T-cell (primary cell): Measurements from ENCODE around the gene SUN2. TPM values are rescaled to one million over a fixed set of nuclear protein-coding genes. Genes with fewer than 3 reads are reported as not detected.

ENCODE experiments used
- ATAC-seq, 4 experiments: fragments of 200-7000 bp in 3 of 4; fragments of 150-1000 bp in 1 of 4; cut with Tn5 transposase; replicated peaks in 1 of 4; 1 replicate in 3 of 4; 2 replicates in 1 of 4; pipeline ENCODE4 v1.10.0; 2021; ENCODE audit warnings: moderate library complexity in 3 of 4, mild to moderate bottlenecking in 2 of 4, moderate number of reproducible peaks in 1 of 4
- CTCF ChIA-PET, 2 donors: fragments of 300-600 bp; sonication (Branson Sonifier 250); formaldehyde crosslinking; loops; one replicate each; lab custom pipeline; 2022; ENCODE audit warnings: antibody characterized with exemption in 2 of 2; lab: Charles Lee
- POLR2A ChIA-PET, 2 donors: fragments of 300-600 bp; sonication (Branson Sonifier 250); formaldehyde crosslinking; loops; one replicate each; lab custom pipeline; 2022; ENCODE audit warnings: antibody characterized with exemption in 2 of 2; lab: Charles Lee
- DNase-seq, 35 experiments: peaks; one replicate each; pipeline versions ENCODE4 v3.0.0 to v3.0.0-alpha.2; 2013 to 2023
- H3K27ac ChIP-seq: one replicate; pipeline ENCODE4 v1.5.1; 2013; ENCODE audit warnings: low read length
- H3K27me3 ChIP-seq, 2 experiments: replicated peaks in 1 of 2; 1 replicate in 1 of 2; 2 replicates in 1 of 2; pipeline versions ENCODE4 v1.6.1 to v1.7.0; 2013; ENCODE audit warnings: low read length in 1 of 2, mixed read lengths in 1 of 2; ENCODE audit not compliant: control insufficient read depth in 2 of 2, insufficient read depth in 2 of 2; ENCODE audit errors: extremely low read depth in 1 of 2
- H3K36me3 ChIP-seq, 2 donors: 1 replicate in 1 of 2; 2 replicates in 1 of 2; pipeline versions ENCODE4 v1.6.1 to v1.7.0; 2013; ENCODE audit warnings: low read length in 1 of 2; ENCODE audit not compliant: control insufficient read depth in 2 of 2, insufficient read depth in 1 of 2; ENCODE audit errors: extremely low read depth in 1 of 2
- H3K4me1 ChIP-seq, 2 experiments: 1 replicate in 1 of 2; 2 replicates in 1 of 2; pipeline versions ENCODE4 v1.6.1 to v1.7.0; 2013; ENCODE audit warnings: low read length in 2 of 2, mixed read lengths in 1 of 2; ENCODE audit not compliant: insufficient read depth in 2 of 2, control insufficient read depth in 1 of 2; ENCODE audit errors: extremely low read depth in 1 of 2
- H3K4me3 ChIP-seq, 2 donors: 1 replicate in 1 of 2; 2 replicates in 1 of 2; pipeline versions ENCODE4 v1.5.1 to v1.7.0; 2013; ENCODE audit warnings: mild to moderate bottlenecking in 2 of 2, low read length in 1 of 2, moderate library complexity in 1 of 2; ENCODE audit not compliant: control insufficient read depth in 1 of 2; ENCODE audit errors: extremely low read depth in 1 of 2
- H3K9me3 ChIP-seq: 2 replicates; pipeline ENCODE4 v1.7.0; 2013
- H3K27ac Mint-ChIP-seq, 2 donors: one replicate each; pipeline ENCODE4 v1.8.0; 2020 to 2021; ENCODE audit warnings: mild to moderate bottlenecking in 2 of 2, mixed read lengths in 2 of 2
- H3K27me3 Mint-ChIP-seq, 2 donors: one replicate each; pipeline ENCODE4 v1.8.0; 2021 to 2022; ENCODE audit warnings: mixed read lengths in 2 of 2
- H3K36me3 Mint-ChIP-seq: one replicate; pipeline ENCODE4 v1.8.0; 2021; ENCODE audit warnings: mixed read lengths
- H3K4me1 Mint-ChIP-seq, 3 donors: one replicate each; pipeline ENCODE4 v1.8.0; 2020 to 2022; ENCODE audit warnings: mixed read lengths in 3 of 3, mild to moderate bottlenecking in 1 of 3
- H3K4me3 Mint-ChIP-seq, 3 donors: one replicate each; pipeline ENCODE4 v1.8.0; 2020 to 2022; ENCODE audit warnings: mild to moderate bottlenecking in 3 of 3, mixed read lengths in 3 of 3, moderate library complexity in 3 of 3
- H3K9me3 Mint-ChIP-seq, 3 donors: one replicate each; pipeline ENCODE4 v1.8.0; 2020 to 2022; ENCODE audit warnings: mixed read lengths in 3 of 3
- WGBS: methylation state at CpG from one replicate; pipeline ENCODE4 v1.1.5; 2013; ENCODE audit warnings: missing lambda C conversion rate; ENCODE audit not compliant: insufficient coverage; 5-methylcytosine and 5-hydroxymethylcytosine counted together
- total RNA-seq, 35 experiments: library from RNA in 6 of 35; stranded (reverse) in 6 of 35; fragments of 120-200 nt in 1 of 35; gene quantifications; one replicate each; pipeline versions ENCODE4 v1.2.1 to v1.2.4 and lab custom pipeline; 2013 to 2026

The SUN2 gene
- total RNA-seq, 5 donors from 2014 or later (not counting 1 experiment from before 2014, with no cell fraction given) = 526 to 1,075 (median 979) TPM

DNA sequence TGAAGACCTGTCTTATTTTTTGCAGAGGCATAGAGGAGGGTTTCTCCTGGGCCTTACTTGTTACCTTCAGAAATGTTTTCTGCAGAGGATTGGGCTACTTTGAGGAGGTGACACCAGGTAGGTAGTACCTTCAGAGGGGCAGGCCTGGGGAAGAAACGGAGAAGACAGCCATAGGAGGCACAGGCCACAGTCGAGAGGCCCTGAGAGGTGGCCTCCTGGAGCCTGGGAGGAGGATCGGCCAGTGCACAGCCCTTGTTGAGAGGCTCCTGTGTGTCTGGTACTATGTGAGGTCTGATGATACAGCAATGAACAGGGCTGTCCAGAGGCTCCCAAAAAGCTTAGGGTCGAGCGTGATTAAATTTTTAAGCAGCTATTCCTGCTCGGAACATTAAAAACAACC is 38.6 kb downstream of the SUN2 start:
- Histone ChIP-seq H3K36me3 (peaks cover 14 to 65% of the 10 kb centered on the region in 2 donors), H3K4me3 (no peak overlapping the region), H3K27me3 (no peaks in the 10 kb centered on the region), H3K9me3 (no peaks in the 10 kb centered on the region), H3K4me1 (peaks cover 0 to 22% of the 10 kb centered on the region in 2 experiments), H3K27ac (no peak overlapping the region)
- Mint-ChIP-seq H3K4me3 (no peak overlapping the region), H3K27me3 (no peaks in the 10 kb centered on the region), H3K9me3 (no peaks in the 10 kb centered on the region), H3K27ac (no peak overlapping the region), H3K4me1 (peaks cover 33 to 41% (median 36%) of the 10 kb centered on the region in 3 donors), H3K36me3 (peaks cover 47% of the 10 kb centered on the region)
- ATAC-seq = no peak
- WGBS = 94% methylated on average over 3 of the region's 6 CpGs
- ChIA-PET CTCF (no interaction called here), POLR2A (no interaction called here)
- no peak for DNase-seq

DNA sequence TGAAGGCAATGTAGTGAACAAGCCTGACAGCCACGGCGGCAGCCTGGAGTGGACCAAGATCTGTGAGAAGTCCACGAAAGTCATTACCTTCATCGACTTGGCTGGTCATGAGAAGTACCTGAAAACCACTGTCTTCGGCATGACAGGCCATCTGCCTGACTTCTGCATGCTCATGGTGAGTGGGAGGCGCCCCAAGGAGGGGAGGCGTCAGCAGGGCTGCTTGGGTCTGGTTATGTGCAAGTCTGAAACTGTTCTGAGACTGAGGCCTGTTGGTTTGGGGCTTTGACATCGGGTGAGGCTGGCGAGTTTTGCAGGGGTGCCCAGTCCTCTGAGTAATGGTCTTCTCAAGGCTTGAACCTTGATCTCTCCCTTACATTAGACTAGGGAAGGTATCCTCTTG is 39.0 kb downstream of the SUN2 start:
- Histone ChIP-seq H3K4me1 (peaks cover 0 to 22% of the 10 kb centered on the region in 2 experiments), H3K27ac (no peak overlapping the region), H3K27me3 (no peaks in the 10 kb centered on the region), H3K9me3 (no peaks in the 10 kb centered on the region), H3K4me3 (no peak overlapping the region), H3K36me3 (peaks cover 14 to 68% of the 10 kb centered on the region in 2 donors)
- Mint-ChIP-seq H3K27ac (no peak overlapping the region), H3K27me3 (no peaks in the 10 kb centered on the region), H3K36me3 (peaks cover 51% of the 10 kb centered on the region), H3K4me3 (no peak overlapping the region), H3K4me1 (peaks cover 36 to 45% (median 40%) of the 10 kb centered on the region in 3 donors), H3K9me3 (no peaks in the 10 kb centered on the region)
- DNase-seq (no peak), ATAC-seq (no peak)
- ChIA-PET POLR2A (no interaction called here), CTCF (no interaction called here)
- 95% methylated on average over 8 of the region's 9 CpGs for WGBS

DNA sequence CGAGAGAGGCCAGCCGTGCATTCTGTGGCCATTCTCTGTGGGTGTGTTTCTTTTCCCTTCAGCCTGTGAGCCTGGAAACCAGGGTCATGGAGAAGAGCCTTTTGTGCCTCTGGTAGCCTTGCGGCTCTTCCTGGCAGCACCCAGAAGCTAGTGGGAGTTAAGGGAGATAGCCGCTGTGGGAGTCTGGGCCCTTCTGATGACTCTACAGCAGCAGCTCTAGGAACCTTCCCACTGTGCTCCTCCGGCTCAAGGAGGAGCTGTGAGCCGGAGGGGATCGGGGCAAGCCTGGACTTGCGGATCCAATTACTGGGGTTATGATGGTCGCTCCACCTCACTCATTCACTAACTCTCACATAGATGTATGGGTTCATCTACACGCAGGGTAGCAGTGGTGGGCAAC is 39.5 kb downstream of the SUN2 start:
- Mint-ChIP-seq H3K4me3 (no peak overlapping the region), H3K27ac (no peak overlapping the region), H3K27me3 (no peaks in the 10 kb centered on the region), H3K4me1 (peaks cover 38 to 49% (median 41%) of the 10 kb centered on the region in 3 donors), H3K36me3 (peaks cover 48% of the 10 kb centered on the region), H3K9me3 (no peaks in the 10 kb centered on the region)
- H3K9me3 ChIP-seq = no peaks in the 10 kb centered on the region
- ChIA-PET POLR2A (no interaction called here), CTCF (interaction anchor here in 1 of 2 donors (0.5 kb wide), 1 partner anchor 1294 kb away, joined by 5 read pairs; no protein-coding TSS in a partner anchor)
- no peak for ATAC-seq
- H3K27ac ChIP-seq = no peak overlapping the region
- no peak overlapping the region for H3K4me3 ChIP-seq
- no peak for DNase-seq
- no peaks in the 10 kb centered on the region for H3K27me3 ChIP-seq
- peaks cover 10 to 64% of the 10 kb centered on the region in 2 donors for H3K36me3 ChIP-seq
- 97% methylated on average over 8 of the region's 10 CpGs for whole genome bisulfite sequencing
- peaks cover 0 to 22% of the 10 kb centered on the region in 2 experiments for H3K4me1 ChIP-seq

DNA sequence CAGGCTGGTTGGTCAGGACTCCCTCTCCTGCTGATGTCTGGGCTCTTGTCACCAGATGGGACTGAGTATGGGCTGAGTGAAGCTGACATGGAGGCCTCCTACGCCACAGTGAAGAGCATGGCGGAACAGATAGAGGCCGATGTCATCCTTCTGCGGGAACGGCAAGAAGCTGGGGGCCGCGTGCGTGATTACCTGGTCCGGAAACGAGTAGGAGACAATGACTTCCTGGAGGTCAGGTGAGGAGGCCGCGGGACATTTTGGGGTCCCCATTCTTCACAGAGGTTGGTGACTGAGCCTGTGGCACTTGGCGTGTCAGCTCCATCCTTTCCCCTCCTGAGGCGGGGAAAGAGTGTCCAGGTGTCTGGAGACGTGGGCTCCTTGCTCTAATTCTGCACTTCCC is 39.9 kb downstream of the SUN2 start:
- peaks cover 10 to 66% of the 10 kb centered on the region in 2 donors for H3K36me3 ChIP-seq
- no peaks in the 10 kb centered on the region for H3K9me3 ChIP-seq
- Mint-ChIP-seq H3K27me3 (no peaks in the 10 kb centered on the region), H3K9me3 (no peaks in the 10 kb centered on the region), H3K36me3 (peaks cover 50% of the 10 kb centered on the region), H3K4me3 (no peak overlapping the region), H3K27ac (peak overlapping the region in 1 of 2 donors; percentile 11), H3K4me1 (peaks cover 42 to 53% (median 45%) of the 10 kb centered on the region in 3 donors)
- H3K27ac ChIP-seq = no peak overlapping the region
- DNase-seq = no peak
- H3K4me1 ChIP-seq = peaks cover 0 to 22% of the 10 kb centered on the region in 2 experiments
- 98% methylated on average over 11 of the region's 15 CpGs for WGBS
- H3K4me3 ChIP-seq = no peak overlapping the region
- no peaks in the 10 kb centered on the region for H3K27me3 ChIP-seq
- ATAC-seq = no peak
- POLR2A ChIA-PET = interaction anchor here in 1 of 2 donors (1.7 kb wide), 1 partner anchor 17 kb away, joined by 6 read pairs; no protein-coding TSS in a partner anchor
- CTCF ChIA-PET = interaction anchor here in 1 of 2 donors (0.5 to 1.2 kb wide), 2 partner anchors 9 to 1294 kb away, joined by 4 to 5 read pairs; no protein-coding TSS in a partner anchor

DNA sequence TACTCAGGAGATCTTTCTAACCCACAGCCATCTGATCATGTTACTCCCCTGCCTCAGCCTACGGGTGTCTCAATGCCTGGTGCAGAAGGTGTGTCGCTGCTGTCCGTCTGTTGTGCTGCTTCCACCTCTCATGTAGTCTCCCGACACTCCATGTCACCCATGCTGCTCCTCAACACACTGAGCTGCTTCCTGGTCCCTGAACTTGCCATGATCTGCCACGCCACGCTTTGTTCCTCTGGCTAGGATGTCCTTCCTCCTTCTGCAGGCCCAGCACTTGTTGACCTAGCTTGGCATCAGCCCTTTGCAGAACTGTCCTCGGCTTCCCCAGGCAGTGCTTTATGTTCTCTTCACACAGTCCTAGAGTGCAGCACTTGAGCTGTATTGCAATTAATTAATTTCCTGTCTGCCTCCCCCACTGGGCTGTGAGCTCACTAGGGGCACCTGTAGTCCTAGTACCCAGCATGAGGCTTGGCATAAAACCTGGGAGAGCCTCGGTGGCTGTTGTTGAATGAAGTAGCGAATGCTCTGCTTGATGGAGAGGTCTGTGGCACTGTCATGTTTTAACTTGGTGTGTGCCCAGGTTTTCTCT is 40.5 kb downstream of the SUN2 start:
- H3K9me3 ChIP-seq = no peaks in the 10 kb centered on the region
- no peaks in the 10 kb centered on the region for H3K27me3 ChIP-seq
- peaks cover 10 to 67% of the 10 kb centered on the region in 2 donors for H3K36me3 ChIP-seq
- no peak overlapping the region for H3K27ac ChIP-seq
- Mint-ChIP-seq H3K36me3 (peaks cover 51% of the 10 kb centered on the region), H3K27ac (peak overlapping the region; percentile 24 to 47), H3K9me3 (no peaks in the 10 kb centered on the region), H3K4me1 (peaks cover 48 to 59% (median 51%) of the 10 kb centered on the region in 3 donors), H3K4me3 (peak overlapping the region in 1 of 3 donors; percentile 22), H3K27me3 (no peaks in the 10 kb centered on the region)
- no peak overlapping the region for H3K4me3 ChIP-seq
- ChIA-PET CTCF (interaction anchor here in 1 of 2 donors (0.6 to 1.2 kb wide), 2 partner anchors 10 to 1980 kb away, joined by 4 to 5 read pairs; no protein-coding TSS in a partner anchor), POLR2A (interaction anchor here in 1 of 2 donors (1.7 kb wide), 1 partner anchor 16 kb away, joined by 6 read pairs; no protein-coding TSS in a partner anchor)
- ATAC-seq = no peak
- 99% methylated on average over 9 of the region's 9 CpGs for WGBS
- peaks cover 0 to 22% of the 10 kb centered on the region in 2 experiments for H3K4me1 ChIP-seq
- no peak for DNase-seq

DNA sequence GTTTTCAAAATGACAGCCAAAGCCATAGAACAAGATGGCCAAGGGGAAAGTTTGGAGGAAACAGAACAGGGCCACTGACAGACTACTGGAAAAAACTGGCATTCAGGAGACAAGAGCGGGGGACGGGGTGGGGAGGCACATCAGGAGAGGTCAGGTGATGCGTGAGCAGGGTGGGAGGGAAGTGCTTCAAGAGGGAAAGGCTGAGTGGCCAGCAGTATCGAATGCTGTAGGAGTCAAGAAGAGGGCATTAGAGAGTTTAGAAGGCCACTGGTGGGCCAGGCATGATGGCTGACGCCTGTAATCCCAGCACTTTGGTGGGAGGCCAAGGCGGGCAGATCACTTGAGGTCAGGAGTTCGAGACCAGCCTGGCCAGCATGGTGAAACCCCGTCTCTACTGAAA is 41.9 kb downstream of the SUN2 start:
- Histone ChIP-seq H3K9me3 (no peaks in the 10 kb centered on the region), H3K36me3 (peaks cover 10 to 75% of the 10 kb centered on the region in 2 donors), H3K27ac (no peak overlapping the region), H3K27me3 (no peaks in the 10 kb centered on the region), H3K4me3 (no peak overlapping the region), H3K4me1 (peaks cover 2 to 30% of the 10 kb centered on the region in 2 experiments)
- Mint-ChIP-seq H3K4me1 (peaks cover 59 to 73% (median 60%) of the 10 kb centered on the region in 3 donors), H3K27ac (peak overlapping the region; percentile 4 to 63), H3K36me3 (peaks cover 58% of the 10 kb centered on the region), H3K9me3 (no peaks in the 10 kb centered on the region), H3K4me3 (no peak overlapping the region), H3K27me3 (no peaks in the 10 kb centered on the region)
- DNase-seq = no peak
- ATAC-seq = no peak
- ChIA-PET POLR2A (interaction anchor here in 1 of 2 donors (0.8 to 1.7 kb wide), 2 partner anchors 15 to 18 kb away, joined by 3 to 6 read pairs; no protein-coding TSS in a partner anchor), CTCF (no interaction called here)
- WGBS = 95% methylated on average over 5 of the region's 8 CpGs
